Measurements from ENCODE around the gene KRTAP13-4.

KRTAP13-4 gene, protein sequence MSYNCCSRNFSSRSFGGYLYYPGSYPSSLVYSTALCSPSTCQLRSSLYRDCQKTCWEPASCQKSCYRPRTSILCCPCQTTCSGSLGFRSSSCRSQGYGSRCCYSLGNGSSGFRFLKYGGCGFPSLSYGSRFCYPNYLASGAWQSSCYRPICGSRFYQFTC

DNA sequence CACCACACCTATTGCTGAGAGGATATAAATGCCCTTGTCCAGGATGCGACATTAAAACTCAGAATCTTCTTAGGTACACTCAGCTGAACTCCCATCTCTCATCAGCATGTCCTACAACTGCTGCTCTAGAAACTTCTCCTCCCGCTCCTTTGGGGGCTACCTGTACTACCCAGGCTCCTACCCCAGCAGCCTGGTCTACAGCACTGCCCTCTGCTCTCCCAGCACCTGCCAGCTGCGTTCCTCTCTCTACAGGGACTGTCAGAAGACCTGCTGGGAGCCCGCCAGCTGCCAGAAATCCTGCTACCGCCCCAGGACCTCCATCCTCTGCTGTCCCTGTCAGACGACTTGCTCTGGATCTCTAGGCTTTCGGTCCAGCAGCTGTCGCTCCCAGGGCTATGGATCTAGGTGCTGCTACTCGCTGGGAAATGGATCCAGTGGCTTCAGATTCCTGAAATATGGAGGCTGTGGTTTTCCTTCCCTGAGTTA, at the start of gene KRTAP13-4:
Gene KRTAP13-4, plus strand, starts transcription at position 51 of the 486 bp plus-strand sequence. Its CDS starts 56 bp downstream, at position 107.
- peaks cover 0 to 19% of the 10 kb centered on the region in 2 donors for H3K9me3 ChIP-seq (ENCODE audit: control insufficient read depth in 1 of 2, low read length in 2 of 2)
- H3K36me3 ChIP-seq (ENCODE audit: control insufficient read depth in 1 of 2, insufficient read depth in 2 of 2, low read length in 2 of 2) = no peaks in the 10 kb centered on the region
- H3K27ac ChIP-seq (ENCODE audit: low read depth, low read length) = no peak within 1 kb of the TSS
- H3K4me3 ChIP-seq (ENCODE audit: low read depth in 1 of 2, low read length in 2 of 2) = no peak within 1 kb of the TSS
- H3K4me1 ChIP-seq (ENCODE audit: control insufficient read depth in 1 of 2, insufficient read depth in 2 of 2, low read length in 2 of 2) = no peaks in the 10 kb centered on the region
- no peaks in the 10 kb centered on the region for H3K27me3 ChIP-seq (ENCODE audit: control insufficient read depth in 1 of 2, insufficient read depth in 2 of 2, low read length in 2 of 2)
- H3K9ac ChIP-seq (ENCODE audit: low read depth in 1 of 2, low read length in 2 of 2) = no peak within 1 kb of the TSS

DNA sequence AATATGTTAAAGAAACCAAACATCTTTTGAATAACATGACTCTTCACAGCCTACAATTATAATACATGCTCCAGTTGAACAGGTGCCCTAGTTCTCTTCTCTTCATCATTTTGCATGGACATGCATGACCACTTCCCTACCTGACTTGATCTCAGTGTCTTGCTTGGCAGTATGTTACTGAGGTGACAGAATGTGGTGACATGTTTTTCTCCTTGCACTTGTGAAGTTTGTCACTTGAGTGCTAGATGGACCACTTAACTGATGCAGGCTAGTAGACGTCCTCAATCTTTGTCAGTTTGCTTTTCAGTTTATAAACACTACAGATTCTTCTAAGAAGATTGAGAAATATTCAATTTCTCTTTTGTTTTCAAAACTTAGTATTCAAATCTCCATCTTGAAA, 47.8 kb upstream of the KRTAP13-4 start:
- H3K9me3 ChIP-seq (ENCODE audit: control insufficient read depth in 1 of 2, low read length in 2 of 2) = peaks cover 0 to 7% of the 10 kb centered on the region in 2 donors
- no peaks in the 10 kb centered on the region for H3K4me1 ChIP-seq (ENCODE audit: control insufficient read depth in 1 of 2, insufficient read depth in 2 of 2, low read length in 2 of 2)
- no peaks in the 10 kb centered on the region for H3K36me3 ChIP-seq (ENCODE audit: control insufficient read depth in 1 of 2, insufficient read depth in 2 of 2, low read length in 2 of 2)
- H3K4me3 ChIP-seq (ENCODE audit: low read depth in 1 of 2, low read length in 2 of 2) = no peak overlapping the region
- H3K9ac ChIP-seq (ENCODE audit: low read depth in 1 of 2, low read length in 2 of 2) = no peak overlapping the region
- no peaks in the 10 kb centered on the region for H3K27me3 ChIP-seq (ENCODE audit: control insufficient read depth in 1 of 2, insufficient read depth in 2 of 2, low read length in 2 of 2)
- no peak overlapping the region for H3K27ac ChIP-seq (ENCODE audit: low read depth, low read length)

DNA sequence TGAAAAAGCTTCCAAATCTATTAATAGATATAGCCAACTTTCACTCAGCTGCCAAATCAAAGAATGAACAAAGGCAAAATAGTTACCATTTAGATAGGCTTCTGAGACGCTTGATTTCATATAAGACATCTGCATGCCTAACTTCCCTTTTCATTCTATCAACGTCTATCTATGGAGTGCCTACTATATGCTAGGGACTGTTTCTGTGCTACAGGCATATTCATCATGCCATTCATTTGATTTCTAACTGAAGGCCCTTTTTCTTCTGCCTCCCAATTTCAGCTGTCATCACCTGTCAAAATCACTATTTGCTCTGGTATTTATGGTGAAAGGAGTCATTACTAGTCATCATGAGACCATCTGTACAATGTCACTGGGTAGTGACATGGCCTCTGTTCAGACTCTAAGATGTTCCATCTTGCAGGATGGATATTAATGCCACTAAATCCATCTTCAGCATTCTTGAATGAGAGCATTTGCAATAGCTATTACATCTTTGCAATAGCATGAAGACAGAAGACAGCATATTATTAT, 38.5 kb upstream of the KRTAP13-4 start:
- Histone ChIP-seq H3K27ac (ENCODE audit: low read depth, low read length) (no peak overlapping the region), H3K27me3 (ENCODE audit: control insufficient read depth in 1 of 2, insufficient read depth in 2 of 2, low read length in 2 of 2) (no peaks in the 10 kb centered on the region), H3K4me3 (ENCODE audit: low read depth in 1 of 2, low read length in 2 of 2) (no peak overlapping the region), H3K9me3 (ENCODE audit: control insufficient read depth in 1 of 2, low read length in 2 of 2) (no peaks in the 10 kb centered on the region), H3K9ac (ENCODE audit: low read depth in 1 of 2, low read length in 2 of 2) (no peak overlapping the region), H3K36me3 (ENCODE audit: control insufficient read depth in 1 of 2, insufficient read depth in 2 of 2, low read length in 2 of 2) (no peaks in the 10 kb centered on the region), H3K4me1 (ENCODE audit: control insufficient read depth in 1 of 2, insufficient read depth in 2 of 2, low read length in 2 of 2) (no peaks in the 10 kb centered on the region)

DNA sequence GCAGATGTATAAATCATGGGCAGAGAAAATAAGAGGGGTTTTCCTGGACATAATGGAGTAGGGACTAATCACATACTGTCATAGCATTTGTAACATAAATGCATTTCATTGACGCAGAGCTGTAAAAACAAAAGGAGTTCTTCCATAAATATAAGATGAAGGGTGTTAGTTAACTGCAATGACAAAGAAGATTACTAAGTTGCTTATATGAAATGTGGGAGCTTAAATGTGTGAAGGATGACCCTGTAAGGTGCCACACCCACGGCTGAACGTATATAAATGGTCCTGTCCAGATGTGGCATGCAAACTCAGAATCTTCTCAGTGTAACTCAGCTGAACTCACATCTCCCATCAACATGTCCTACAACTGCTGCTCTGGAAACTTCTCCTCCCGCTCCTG, 34.3 kb upstream of the KRTAP13-4 start, which contains the start of gene KRTAP13-1:
Gene KRTAP13-1, plus strand, starts transcription at position 301 of the 400 bp plus-strand sequence. Its CDS starts 56 bp downstream, at position 357.
- no peaks in the 10 kb centered on the region for H3K27me3 ChIP-seq (ENCODE audit: control insufficient read depth in 1 of 2, insufficient read depth in 2 of 2, low read length in 2 of 2)
- no peak within 1 kb of the TSS for H3K9ac ChIP-seq (ENCODE audit: low read depth in 1 of 2, low read length in 2 of 2)
- no peak within 1 kb of the TSS for H3K27ac ChIP-seq (ENCODE audit: low read depth, low read length)
- no peaks in the 10 kb centered on the region for H3K36me3 ChIP-seq (ENCODE audit: control insufficient read depth in 1 of 2, insufficient read depth in 2 of 2, low read length in 2 of 2)
- no peaks in the 10 kb centered on the region for H3K4me1 ChIP-seq (ENCODE audit: control insufficient read depth in 1 of 2, insufficient read depth in 2 of 2, low read length in 2 of 2)
- H3K9me3 ChIP-seq (ENCODE audit: control insufficient read depth in 1 of 2, low read length in 2 of 2) = no peaks in the 10 kb centered on the region
- no peak within 1 kb of the TSS for H3K4me3 ChIP-seq (ENCODE audit: low read depth in 1 of 2, low read length in 2 of 2)

DNA sequence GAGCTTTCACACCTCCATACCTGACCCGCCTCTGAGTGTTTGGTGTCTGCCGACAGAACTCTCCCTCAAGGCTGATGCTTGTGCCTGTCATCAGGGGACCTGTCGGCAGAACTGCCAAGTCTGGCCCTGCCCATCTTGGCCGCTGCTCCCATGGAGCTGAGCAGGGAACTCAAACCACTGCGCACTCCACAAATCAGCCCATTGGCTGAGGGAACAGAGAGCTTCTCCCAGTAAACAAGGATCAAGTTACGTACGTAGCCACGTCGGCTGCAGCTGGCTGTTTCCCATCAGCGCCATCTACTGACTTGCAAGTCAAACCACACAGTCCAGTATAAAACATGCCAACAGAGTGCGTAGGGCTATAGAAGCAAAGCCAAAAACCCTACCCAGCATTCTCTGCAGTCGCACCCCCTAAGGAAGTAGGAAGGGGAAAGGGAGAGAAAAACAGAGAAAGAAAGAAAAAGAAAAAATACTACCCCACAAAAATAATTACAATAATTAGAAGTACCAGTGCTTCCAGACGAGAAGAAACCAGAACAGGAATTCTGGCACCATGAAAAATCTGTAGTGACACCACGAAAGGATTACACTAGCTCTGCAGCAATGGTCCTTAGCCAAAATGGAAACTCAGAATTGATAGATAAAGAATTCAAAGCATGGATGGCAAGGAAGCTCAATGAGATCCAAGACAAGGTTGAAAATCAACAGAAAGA, 21.1 kb upstream of the KRTAP13-4 start:
- no peaks in the 10 kb centered on the region for H3K36me3 ChIP-seq (ENCODE audit: control insufficient read depth in 1 of 2, insufficient read depth in 2 of 2, low read length in 2 of 2)
- no peaks in the 10 kb centered on the region for H3K4me1 ChIP-seq (ENCODE audit: control insufficient read depth in 1 of 2, insufficient read depth in 2 of 2, low read length in 2 of 2)
- H3K27ac ChIP-seq (ENCODE audit: low read depth, low read length) = no peak overlapping the region
- H3K27me3 ChIP-seq (ENCODE audit: control insufficient read depth in 1 of 2, insufficient read depth in 2 of 2, low read length in 2 of 2) = no peaks in the 10 kb centered on the region
- no peak overlapping the region for H3K9ac ChIP-seq (ENCODE audit: low read depth in 1 of 2, low read length in 2 of 2)
- peaks cover 4 to 9% of the 10 kb centered on the region in 2 donors for H3K9me3 ChIP-seq (ENCODE audit: control insufficient read depth in 1 of 2, low read length in 2 of 2)
- no peak overlapping the region for H3K4me3 ChIP-seq (ENCODE audit: low read depth in 1 of 2, low read length in 2 of 2)

DNA sequence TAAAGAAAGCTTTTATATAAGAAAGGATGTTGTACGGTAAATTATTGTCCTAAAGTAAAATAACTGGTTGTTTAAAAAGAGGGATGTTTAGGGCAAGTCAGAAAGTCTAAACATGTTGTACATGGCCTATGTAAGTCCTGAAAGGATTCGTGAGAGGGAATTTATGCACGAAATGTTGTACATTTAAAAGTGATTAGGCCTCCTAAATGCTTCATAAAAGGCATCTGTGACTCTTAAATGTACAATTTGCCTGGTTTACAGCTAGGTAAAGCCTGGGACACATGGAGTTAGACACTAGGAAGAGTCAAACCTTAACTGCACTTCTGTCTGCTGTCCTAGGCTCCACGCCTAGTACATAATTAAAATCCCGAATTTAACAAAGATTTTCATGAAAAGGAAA, 14.0 kb upstream of the KRTAP13-4 start:
- H3K4me3 ChIP-seq (ENCODE audit: low read depth in 1 of 2, low read length in 2 of 2) = no peak overlapping the region
- H3K36me3 ChIP-seq (ENCODE audit: control insufficient read depth in 1 of 2, insufficient read depth in 2 of 2, low read length in 2 of 2) = no peaks in the 10 kb centered on the region
- H3K9me3 ChIP-seq (ENCODE audit: control insufficient read depth in 1 of 2, low read length in 2 of 2) = peaks cover 0 to 11% of the 10 kb centered on the region in 2 donors
- H3K27me3 ChIP-seq (ENCODE audit: control insufficient read depth in 1 of 2, insufficient read depth in 2 of 2, low read length in 2 of 2) = no peaks in the 10 kb centered on the region
- H3K4me1 ChIP-seq (ENCODE audit: control insufficient read depth in 1 of 2, insufficient read depth in 2 of 2, low read length in 2 of 2) = no peaks in the 10 kb centered on the region
- no peak overlapping the region for H3K27ac ChIP-seq (ENCODE audit: low read depth, low read length)
- no peak overlapping the region for H3K9ac ChIP-seq (ENCODE audit: low read depth in 1 of 2, low read length in 2 of 2)

DNA sequence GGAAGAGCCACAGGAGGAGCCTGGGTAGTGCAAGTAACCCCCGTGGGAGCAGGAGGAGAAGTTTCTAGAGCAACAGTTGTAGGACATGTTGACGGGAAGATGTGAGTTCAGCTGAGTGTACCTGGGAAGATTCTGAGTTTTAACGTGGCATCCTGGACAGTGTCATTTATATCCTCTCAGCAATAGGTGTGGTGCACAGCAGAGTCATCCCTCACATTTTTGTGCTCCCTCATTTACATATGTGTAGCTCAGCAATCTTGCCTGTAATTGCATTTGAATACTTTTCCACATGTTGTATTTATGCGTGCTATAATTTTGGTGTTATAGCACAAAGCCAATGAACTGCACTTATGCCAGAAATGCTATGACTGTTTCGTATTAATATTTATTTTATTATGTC, 4.2 kb upstream of the KRTAP13-4 start, which contains the start of gene KRTAP13-3:
Gene KRTAP13-3, minus strand, starts transcription at position 101 of the 400 bp plus-strand sequence. Its CDS starts 14 bp downstream, at position 87.
- H3K9ac ChIP-seq (ENCODE audit: low read depth in 1 of 2, low read length in 2 of 2) = no peak within 1 kb of the TSS
- H3K36me3 ChIP-seq (ENCODE audit: control insufficient read depth in 1 of 2, insufficient read depth in 2 of 2, low read length in 2 of 2) = no peaks in the 10 kb centered on the region
- no peak within 1 kb of the TSS for H3K4me3 ChIP-seq (ENCODE audit: low read depth in 1 of 2, low read length in 2 of 2)
- H3K27me3 ChIP-seq (ENCODE audit: control insufficient read depth in 1 of 2, insufficient read depth in 2 of 2, low read length in 2 of 2) = no peaks in the 10 kb centered on the region
- H3K27ac ChIP-seq (ENCODE audit: low read depth, low read length) = no peak within 1 kb of the TSS
- no peaks in the 10 kb centered on the region for H3K4me1 ChIP-seq (ENCODE audit: control insufficient read depth in 1 of 2, insufficient read depth in 2 of 2, low read length in 2 of 2)
- peaks cover 0 to 24% of the 10 kb centered on the region in 2 donors for H3K9me3 ChIP-seq (ENCODE audit: control insufficient read depth in 1 of 2, low read length in 2 of 2)

DNA sequence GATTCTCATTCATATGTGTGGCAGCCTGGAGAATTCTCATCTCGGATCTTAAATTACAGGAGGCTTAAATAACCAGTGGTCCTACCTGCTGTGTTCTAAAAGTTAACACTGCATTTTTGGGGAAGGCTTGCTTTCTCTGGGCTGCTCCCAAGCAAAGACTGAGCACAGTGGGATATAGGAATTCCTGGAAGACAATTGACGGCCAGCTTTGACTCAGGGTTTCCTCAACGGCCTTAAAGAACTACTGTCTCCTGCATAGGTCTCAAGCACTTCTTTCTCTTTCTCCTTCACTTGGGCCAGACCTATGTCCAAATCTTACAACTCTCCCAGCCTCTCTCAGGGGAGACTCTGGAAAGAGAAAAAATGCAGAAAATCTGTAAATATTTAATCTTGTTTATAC, 3.3 kb upstream of the KRTAP13-4 start:
- H3K4me1 ChIP-seq (ENCODE audit: control insufficient read depth in 1 of 2, insufficient read depth in 2 of 2, low read length in 2 of 2) = no peaks in the 10 kb centered on the region
- no peak overlapping the region for H3K4me3 ChIP-seq (ENCODE audit: low read depth in 1 of 2, low read length in 2 of 2)
- H3K36me3 ChIP-seq (ENCODE audit: control insufficient read depth in 1 of 2, insufficient read depth in 2 of 2, low read length in 2 of 2) = no peaks in the 10 kb centered on the region
- no peak overlapping the region for H3K9ac ChIP-seq (ENCODE audit: low read depth in 1 of 2, low read length in 2 of 2)
- H3K9me3 ChIP-seq (ENCODE audit: control insufficient read depth in 1 of 2, low read length in 2 of 2) = peaks cover 0 to 24% of the 10 kb centered on the region in 2 donors
- H3K27ac ChIP-seq (ENCODE audit: low read depth, low read length) = no peak overlapping the region
- H3K27me3 ChIP-seq (ENCODE audit: control insufficient read depth in 1 of 2, insufficient read depth in 2 of 2, low read length in 2 of 2) = no peaks in the 10 kb centered on the region

DNA sequence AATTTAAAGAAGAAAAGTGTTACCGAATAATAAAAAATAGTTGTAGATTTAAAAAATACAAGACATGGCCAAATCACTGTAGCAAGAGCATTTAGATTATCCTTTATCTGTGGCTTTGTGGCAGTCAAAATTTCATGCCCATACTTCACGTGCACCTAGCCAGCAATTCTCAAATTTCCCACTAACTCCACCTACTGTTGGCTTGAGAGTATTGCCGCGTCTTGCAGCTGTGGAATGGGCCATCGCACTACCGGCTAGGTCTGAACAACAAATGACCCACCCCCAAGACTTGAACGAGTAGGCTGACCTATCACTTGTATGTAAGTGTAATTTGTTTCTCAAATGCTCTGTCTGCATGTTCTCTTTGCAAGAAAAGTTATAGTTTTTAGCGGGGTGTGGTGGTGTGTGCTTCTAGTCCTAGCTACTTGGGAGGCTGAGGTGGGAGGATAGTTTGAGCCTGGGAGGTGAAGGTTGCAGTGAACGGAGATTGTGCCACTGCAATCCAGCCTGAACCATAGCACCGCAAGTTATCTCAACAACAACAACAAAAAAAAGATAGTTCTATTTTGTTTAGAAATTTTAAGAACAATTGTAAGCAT, 4.1 kb downstream of the KRTAP13-4 start:
- no peak overlapping the region for H3K4me3 ChIP-seq (ENCODE audit: low read depth in 1 of 2, low read length in 2 of 2)
- no peaks in the 10 kb centered on the region for H3K27me3 ChIP-seq (ENCODE audit: control insufficient read depth in 1 of 2, insufficient read depth in 2 of 2, low read length in 2 of 2)
- no peaks in the 10 kb centered on the region for H3K4me1 ChIP-seq (ENCODE audit: control insufficient read depth in 1 of 2, insufficient read depth in 2 of 2, low read length in 2 of 2)
- H3K36me3 ChIP-seq (ENCODE audit: control insufficient read depth in 1 of 2, insufficient read depth in 2 of 2, low read length in 2 of 2) = no peaks in the 10 kb centered on the region
- peaks cover 0 to 10% of the 10 kb centered on the region in 2 donors for H3K9me3 ChIP-seq (ENCODE audit: control insufficient read depth in 1 of 2, low read length in 2 of 2)
- H3K27ac ChIP-seq (ENCODE audit: low read depth, low read length) = no peak overlapping the region
- no peak overlapping the region for H3K9ac ChIP-seq (ENCODE audit: low read depth in 1 of 2, low read length in 2 of 2)

Data from duodenal mucosa (tissue), 2 donors.